Activated B cell treated with CpG ODN at 0.5 μM for 24 hours (primary cell): ENCODE measurements around the gene OSBPL10. TPM values are rescaled to one million over a fixed set of nuclear protein-coding genes. Genes with fewer than 3 reads are reported as not detected.

Source experiments
- ATAC-seq: fragments of 200-7000 bp; cut with Tn5 transposase; one replicate; pipeline ENCODE4 v1.10.0; 2021; ENCODE audit warnings: low read depth, mild to moderate bottlenecking, moderate library complexity
- CTCF ChIA-PET: fragments of 350-600 bp; sonication (Branson Sonifier 250); formaldehyde crosslinking; loops from one replicate; lab custom pipeline; 2021; ENCODE audit warnings: antibody characterized with exemption; lab: Charles Lee
- POLR2A ChIA-PET: fragments of 350-600 bp; sonication (Branson Sonifier 250); formaldehyde crosslinking; loops from one replicate; lab custom pipeline; 2021; ENCODE audit warnings: antibody characterized with exemption; lab: Charles Lee
- DNase-seq: peaks from one replicate; pipeline ENCODE4 v3.0.0; 2022
- H3K27ac Mint-ChIP-seq: one replicate; pipeline ENCODE4 v1.8.0; 2020; ENCODE audit warnings: mixed read lengths
- H3K27me3 Mint-ChIP-seq: one replicate; pipeline ENCODE4 v1.8.0; 2021; ENCODE audit warnings: mixed read lengths
- H3K36me3 Mint-ChIP-seq: one replicate; pipeline ENCODE4 v1.8.0; 2021; ENCODE audit warnings: low read depth, mixed read lengths
- H3K4me1 Mint-ChIP-seq: one replicate; pipeline ENCODE4 v1.8.0; 2021; ENCODE audit warnings: mixed read lengths
- H3K4me3 Mint-ChIP-seq: one replicate; pipeline ENCODE4 v1.8.0; 2020; ENCODE audit warnings: mild to moderate bottlenecking, mixed read lengths
- H3K9me3 Mint-ChIP-seq: one replicate; pipeline ENCODE4 v1.8.0; 2020; ENCODE audit warnings: mixed read lengths
- CTCF ChIP-seq: fragments of 200-600 bp; IDR thresholded peaks from one replicate; pipeline ENCODE4 v1.8.0; 2022; ENCODE audit warnings: antibody characterized with exemption, mild to moderate bottlenecking
- intact Hi-C: fragments of 100-400 bp; cut with micrococcal nuclease; formaldehyde crosslinking; loops from one replicate; pipeline ENCODE4 v1.15.1; 2024
- total RNA-seq: library from RNA; stranded (reverse); gene quantifications from 2 replicates; pipeline ENCODE4 v1.2.3, GENCODE V29; 2022

OSBPL10 gene
- total RNA-seq, 1 donor from 2014 or later = 137 TPM

GRCh38 chr3:31639828-31640227, 341.2 kb downstream of the OSBPL10 start:
- intact Hi-C loops = no loop called here
- no peak overlapping the region for H3K27ac Mint-ChIP-seq
- no peak for DNase-seq
- no peaks in the 10 kb centered on the region for H3K9me3 Mint-ChIP-seq
- ChIA-PET CTCF (interaction anchor here (0.8 kb wide), 1 partner anchor 10 kb away, joined by 3 read pairs; no protein-coding TSS in a partner anchor), POLR2A (no interaction called here)
- peaks cover 17% of the 10 kb centered on the region for H3K36me3 Mint-ChIP-seq
- no peak for TF ChIP-seq CTCF
- no peak for ATAC-seq
- H3K27me3 Mint-ChIP-seq = no peaks in the 10 kb centered on the region
- peaks cover 25% of the 10 kb centered on the region for H3K4me1 Mint-ChIP-seq
- H3K4me3 Mint-ChIP-seq = no peak overlapping the region

- H3K9me3 Mint-ChIP-seq = no peaks in the 10 kb centered on the region
- peaks cover 32% of the 10 kb centered on the region for H3K36me3 Mint-ChIP-seq
- no peak for ATAC-seq
- TF ChIP-seq CTCF = no peak
- ChIA-PET CTCF (no interaction called here), POLR2A (no interaction called here)
- H3K4me3 Mint-ChIP-seq = no peak overlapping the region
- H3K4me1 Mint-ChIP-seq = peaks cover 23% of the 10 kb centered on the region
- DNase-seq = no peak
- intact Hi-C loops = no loop called here
- H3K27me3 Mint-ChIP-seq = no peaks in the 10 kb centered on the region
- no peak overlapping the region for H3K27ac Mint-ChIP-seq
Measured at GRCh38 chr3:31636694-31637442, 344.2 kb downstream of the OSBPL10 start.

GRCh38 chr3:31636049-31636448, 345.0 kb downstream of the OSBPL10 start:
- no peaks in the 10 kb centered on the region for H3K9me3 Mint-ChIP-seq
- DNase-seq (no peak), ATAC-seq (no peak)
- intact Hi-C loops = no loop called here
- no peak for TF ChIP-seq CTCF
- ChIA-PET CTCF (no interaction called here), POLR2A (interaction anchor here (0.7 kb wide), 1 partner anchor 103 kb away, joined by 4 read pairs; the partner anchor contains the start of gene STT3B)
- H3K27me3 Mint-ChIP-seq = no peaks in the 10 kb centered on the region
- no peak overlapping the region for H3K4me3 Mint-ChIP-seq
- peaks cover 41% of the 10 kb centered on the region for H3K36me3 Mint-ChIP-seq
- peak overlapping the region; percentile 12 for H3K27ac Mint-ChIP-seq
- peaks cover 21% of the 10 kb centered on the region for H3K4me1 Mint-ChIP-seq

GRCh38 chr3:31635545-31635944, 345.5 kb downstream of the OSBPL10 start:
- TF ChIP-seq CTCF = no peak
- POLR2A ChIA-PET = interaction anchor here (0.7 kb wide), 1 partner anchor 103 kb away, joined by 4 read pairs; the partner anchor contains the start of gene STT3B
- peaks cover 46% of the 10 kb centered on the region for H3K36me3 Mint-ChIP-seq
- peaks cover 21% of the 10 kb centered on the region for H3K4me1 Mint-ChIP-seq
- no peaks in the 10 kb centered on the region for H3K27me3 Mint-ChIP-seq
- CTCF ChIA-PET = no interaction called here
- intact Hi-C loops = no loop called here
- H3K4me3 Mint-ChIP-seq = no peak overlapping the region
- DNase-seq (no peak), ATAC-seq (no peak)
- H3K27ac Mint-ChIP-seq = peak overlapping the region; percentile 12
- H3K9me3 Mint-ChIP-seq = no peaks in the 10 kb centered on the region

- no peaks in the 10 kb centered on the region for H3K9me3 Mint-ChIP-seq
- no peaks in the 10 kb centered on the region for H3K27me3 Mint-ChIP-seq
- ChIA-PET POLR2A (no interaction called here), CTCF (no interaction called here)
- ATAC-seq (no peak), DNase-seq (no peak)
- H3K4me3 Mint-ChIP-seq = no peak overlapping the region
- no peak overlapping the region for H3K27ac Mint-ChIP-seq
- peaks cover 26% of the 10 kb centered on the region for H3K4me1 Mint-ChIP-seq
- intact Hi-C loops = loop anchor here (5.0 kb wide), 1 partner anchor 47 kb away; no protein-coding TSS in a partner anchor
- TF ChIP-seq CTCF = no peak
- H3K36me3 Mint-ChIP-seq = peaks cover 55% of the 10 kb centered on the region
Measured at GRCh38 chr3:31634476-31634875, 346.6 kb downstream of the OSBPL10 start.
